ENCODE results near the gene GRAMD1A.
A peak's percentile ranks its signal among the peaks of the same experiment; 100 is the strongest.

The GRAMD1A gene

GRCh38 chr19:35052599-35053190 lies 52.6 kb downstream of the GRAMD1A start:
- no peak for DNase-seq (ENCODE audit: low read depth, low spot score)

- DNase-seq (ENCODE audit: low read depth, low spot score): no peak
Observed at GRCh38 chr19:35053667-35054293, 53.7 kb downstream of the GRAMD1A start.

- no peak for DNase-seq (ENCODE audit: low read depth, low spot score)
Observed at GRCh38 chr19:35054626-35055025, 54.5 kb downstream of the GRAMD1A start.

- DNase-seq (ENCODE audit: low read depth, low spot score): no peak
Observed at GRCh38 chr19:35055715-35056179, 55.6 kb downstream of the GRAMD1A start.

GRCh38 chr19:35056513-35057063 lies 56.5 kb downstream of the GRAMD1A start:
- DNase-seq (ENCODE audit: low read depth, low spot score): no peak

GRCh38 chr19:35058370-35058769 lies 58.2 kb downstream of the GRAMD1A start:
- no peak for DNase-seq (ENCODE audit: low read depth, low spot score)

GRCh38 chr19:35059006-35059798 lies 59.1 kb downstream of the GRAMD1A start:
- DNase-seq (ENCODE audit: low read depth, low spot score): no peak

- DNase-seq (ENCODE audit: low read depth, low spot score): no peak
Observed at GRCh38 chr19:35059799-35060091, 59.6 kb downstream of the GRAMD1A start.

GRCh38 chr19:35060160-35060855 lies 60.2 kb downstream of the GRAMD1A start:
- no peak for DNase-seq (ENCODE audit: low read depth, low spot score)

- DNase-seq (ENCODE audit: low read depth, low spot score): no peak
Observed at GRCh38 chr19:35061583-35062373, 61.7 kb downstream of the GRAMD1A start.

- no peak for DNase-seq (ENCODE audit: low read depth, low spot score)
Observed at GRCh38 chr19:35062942-35063341, 62.8 kb downstream of the GRAMD1A start.

GRCh38 chr19:35063940-35064818 lies 64.1 kb downstream of the GRAMD1A start:
- DNase-seq (ENCODE audit: low read depth, low spot score): no peak

- no peak for DNase-seq (ENCODE audit: low read depth, low spot score)
Observed at GRCh38 chr19:35065574-35065973, 65.5 kb downstream of the GRAMD1A start.

- no peak for DNase-seq (ENCODE audit: low read depth, low spot score)
Observed at GRCh38 chr19:35066121-35066520, 66.0 kb downstream of the GRAMD1A start.

GRCh38 chr19:35066691-35067563 lies 66.8 kb downstream of the GRAMD1A start:
- DNase-seq (ENCODE audit: low read depth, low spot score): peak; percentile 86

- no peak for DNase-seq (ENCODE audit: low read depth, low spot score)
Observed at GRCh38 chr19:35068941-35069634, 69.0 kb downstream of the GRAMD1A start.

- DNase-seq (ENCODE audit: low read depth, low spot score): no peak
Observed at GRCh38 chr19:35069696-35070095, 69.6 kb downstream of the GRAMD1A start.

- DNase-seq (ENCODE audit: low read depth, low spot score): no peak
Observed at GRCh38 chr19:35070471-35070870, 70.3 kb downstream of the GRAMD1A start.

GRCh38 chr19:35073516-35073915 lies 73.4 kb downstream of the GRAMD1A start:
- no peak for DNase-seq (ENCODE audit: low read depth, low spot score)

Data from activated naive CD8-positive, alpha-beta T cell treated with anti-CD3 and anti-CD28 coated beads, Interleukin-2, amount 50 U/mL, for 16 hours (primary cell).